ENCODE measurements around the gene TEX35. TPM values are rescaled to one million over a fixed set of nuclear protein-coding genes. Genes with fewer than 3 reads are reported as not detected.
"Not testable (repeated sequence)": the region's sequence is repeated elsewhere in the genome, so short reads cannot be mapped to it uniquely, and the experiment has no call there.

TEX35 gene
- polyA plus RNA-seq, 1 experiment: not detected

DNA sequence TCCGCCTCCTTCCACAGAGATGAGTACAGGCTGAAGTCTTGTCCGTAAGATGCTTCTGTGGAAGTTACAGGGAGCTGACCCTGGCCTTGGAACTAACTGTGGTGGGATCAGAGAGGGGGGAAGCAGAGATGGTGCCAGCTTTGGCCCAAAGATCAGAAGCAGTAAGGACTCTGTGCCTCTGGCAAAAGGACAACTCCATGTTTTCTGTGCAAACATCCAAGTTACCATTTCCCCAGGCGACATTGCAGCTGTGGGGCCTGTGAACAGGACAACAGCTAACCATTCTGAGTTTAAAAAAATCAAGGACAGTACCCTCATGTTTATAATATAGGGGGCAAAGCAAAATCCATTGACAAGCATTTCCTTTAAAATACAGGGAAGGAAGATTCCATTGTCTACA lies 38.4 kb downstream of the TEX35 start:
- CTCF ChIA-PET: interaction anchor here (1.0 to 1.1 kb wide), 2 partner anchors 9 to 10 kb away, joined by 4 read pairs; no protein-coding TSS in a partner anchor
- Histone ChIP-seq H3K36me3 (ENCODE audit: control insufficient read depth, insufficient read depth, low read length) (no peaks in the 10 kb centered on the region; the same call in 1 of the 2 replicates), H3K27me3 (ENCODE audit: control insufficient read depth, insufficient read depth, low read length) (no peaks in the 10 kb centered on the region), H3K4me3 (ENCODE audit: low read depth, low read length) (no peak overlapping the region)
- no peak for DNase-seq (ENCODE audit: low read depth)
- POLR2A ChIA-PET: no interaction called here
- TF ChIP-seq, protein P1, sequence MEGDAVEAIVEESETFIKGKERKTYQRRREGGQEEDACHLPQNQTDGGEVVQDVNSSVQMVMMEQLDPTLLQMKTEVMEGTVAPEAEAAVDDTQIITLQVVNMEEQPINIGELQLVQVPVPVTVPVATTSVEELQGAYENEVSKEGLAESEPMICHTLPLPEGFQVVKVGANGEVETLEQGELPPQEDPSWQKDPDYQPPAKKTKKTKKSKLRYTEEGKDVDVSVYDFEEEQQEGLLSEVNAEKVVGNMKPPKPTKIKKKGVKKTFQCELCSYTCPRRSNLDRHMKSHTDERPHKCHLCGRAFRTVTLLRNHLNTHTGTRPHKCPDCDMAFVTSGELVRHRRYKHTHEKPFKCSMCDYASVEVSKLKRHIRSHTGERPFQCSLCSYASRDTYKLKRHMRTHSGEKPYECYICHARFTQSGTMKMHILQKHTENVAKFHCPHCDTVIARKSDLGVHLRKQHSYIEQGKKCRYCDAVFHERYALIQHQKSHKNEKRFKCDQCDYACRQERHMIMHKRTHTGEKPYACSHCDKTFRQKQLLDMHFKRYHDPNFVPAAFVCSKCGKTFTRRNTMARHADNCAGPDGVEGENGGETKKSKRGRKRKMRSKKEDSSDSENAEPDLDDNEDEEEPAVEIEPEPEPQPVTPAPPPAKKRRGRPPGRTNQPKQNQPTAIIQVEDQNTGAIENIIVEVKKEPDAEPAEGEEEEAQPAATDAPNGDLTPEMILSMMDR (IDR thresholded peaks at IDR 0.05; ENCODE audit: insufficient read depth, low read depth, low read length): no peak

- TF ChIP-seq, protein P1 (IDR thresholded peaks at IDR 0.05; ENCODE audit: insufficient read depth, low read depth, low read length): no peak
- Histone ChIP-seq H3K36me3 (ENCODE audit: control insufficient read depth, insufficient read depth, low read length) (no peaks in the 10 kb centered on the region; the same call in 1 of the 2 replicates), H3K27me3 (ENCODE audit: control insufficient read depth, insufficient read depth, low read length) (no peaks in the 10 kb centered on the region), H3K4me3 (ENCODE audit: low read depth, low read length) (no peak overlapping the region)
- POLR2A ChIA-PET: no interaction called here
- no peak for DNase-seq (ENCODE audit: low read depth)
- CTCF ChIA-PET: interaction anchor here (1.1 kb wide), 1 partner anchor 11 kb away, joined by 4 read pairs; no protein-coding TSS in a partner anchor
These were observed 39.0 kb downstream of the TEX35 start for GRCh38 chr1:178551940-178552339.

- DNase-seq (ENCODE audit: low read depth): no peak
- Histone ChIP-seq H3K36me3 (ENCODE audit: control insufficient read depth, insufficient read depth, low read length) (no peaks in the 10 kb centered on the region; the same call in 1 of the 2 replicates), H3K27me3 (ENCODE audit: control insufficient read depth, insufficient read depth, low read length) (no peaks in the 10 kb centered on the region), H3K4me3 (ENCODE audit: low read depth, low read length) (no peak overlapping the region)
- POLR2A ChIA-PET: no interaction called here
- CTCF ChIA-PET: interaction anchor here (1.0 kb wide), 1 partner anchor 20 kb away, joined by 3 read pairs; no protein-coding TSS in a partner anchor
- TF ChIP-seq, protein P1 (IDR thresholded peaks at IDR 0.05; ENCODE audit: insufficient read depth, low read depth, low read length): no peak
These were observed 39.9 kb downstream of the TEX35 start for GRCh38 chr1:178552856-178553255.

GRCh38 chr1:178554351-178554750 lies 41.4 kb downstream of the TEX35 start:
- H3K4me3 ChIP-seq (ENCODE audit: low read depth, low read length); H3K27me3 ChIP-seq (ENCODE audit: control insufficient read depth, insufficient read depth, low read length); CTCF ChIA-PET; DNase-seq (ENCODE audit: low read depth); H3K36me3 ChIP-seq (ENCODE audit: control insufficient read depth, insufficient read depth, low read length); POLR2A ChIA-PET: not testable (repeated sequence)

- H3K27me3 ChIP-seq (ENCODE audit: control insufficient read depth, insufficient read depth, low read length); DNase-seq (ENCODE audit: low read depth); H3K4me3 ChIP-seq (ENCODE audit: low read depth, low read length); H3K36me3 ChIP-seq (ENCODE audit: control insufficient read depth, insufficient read depth, low read length); POLR2A ChIA-PET: not testable (repeated sequence)
- CTCF ChIA-PET: interaction anchor here (1.0 kb wide), 1 partner anchor 32 kb away, joined by 3 read pairs; no protein-coding TSS in a partner anchor
These were observed 42.7 kb downstream of the TEX35 start for GRCh38 chr1:178555613-178556012.

- POLR2A ChIA-PET; H3K4me3 ChIP-seq (ENCODE audit: low read depth, low read length); H3K36me3 ChIP-seq (ENCODE audit: control insufficient read depth, insufficient read depth, low read length); H3K27me3 ChIP-seq (ENCODE audit: control insufficient read depth, insufficient read depth, low read length); DNase-seq (ENCODE audit: low read depth): not testable (repeated sequence)
- CTCF ChIA-PET: interaction anchor here (0.9 kb wide), 1 partner anchor 13 kb away, joined by 3 read pairs; no protein-coding TSS in a partner anchor
These were observed 45.9 kb downstream of the TEX35 start for GRCh38 chr1:178558816-178559215.

- POLR2A ChIA-PET: no interaction called here
- Histone ChIP-seq H3K36me3 (ENCODE audit: control insufficient read depth, insufficient read depth, low read length) (no peaks in the 10 kb centered on the region), H3K4me3 (ENCODE audit: low read depth, low read length) (no peak overlapping the region), H3K27me3 (ENCODE audit: control insufficient read depth, insufficient read depth, low read length) (no peaks in the 10 kb centered on the region)
- no peak for DNase-seq (ENCODE audit: low read depth)
- TF ChIP-seq, protein P1 (IDR thresholded peaks at IDR 0.05; ENCODE audit: insufficient read depth, low read depth, low read length): no peak
- CTCF ChIA-PET: no interaction called here
These were observed 48.0 kb downstream of the TEX35 start for GRCh38 chr1:178560871-178561376.

Measured in BJ (cell line).